ENCODE data around the gene UHRF2.
"Not testable (repeated sequence)": the region's sequence is repeated elsewhere in the genome, so short reads cannot be mapped to it uniquely, and the experiment has no call there.

UHRF2 gene

GRCh38 chr9:6522263-6522662, 109.3 kb downstream of the UHRF2 start:
- no peak overlapping the region for H3K27ac ChIP-seq
- TF ChIP-seq CTCF (IDR thresholded peaks at IDR 0.05) (no peak), ZFX (IDR thresholded peaks at IDR 0.05; ENCODE audit: borderline replicate concordance) (no peak)

GRCh38 chr9:6525326-6526045, 112.5 kb downstream of the UHRF2 start:
- TF ChIP-seq CTCF (IDR thresholded peaks at IDR 0.05): no peak
- no peak for TF ChIP-seq ZFX (IDR thresholded peaks at IDR 0.05; ENCODE audit: borderline replicate concordance)
- H3K27ac ChIP-seq: no peak overlapping the region

GRCh38 chr9:6535594-6535993, 122.6 kb downstream of the UHRF2 start:
- no peak for TF ChIP-seq ZFX (IDR thresholded peaks at IDR 0.05; ENCODE audit: borderline replicate concordance)
- no peak for TF ChIP-seq CTCF (IDR thresholded peaks at IDR 0.05)
- H3K27ac ChIP-seq: no peak overlapping the region

GRCh38 chr9:6538666-6539071, 125.7 kb downstream of the UHRF2 start:
- TF ChIP-seq CTCF (IDR thresholded peaks at IDR 0.05) (no peak), ZFX (IDR thresholded peaks at IDR 0.05; ENCODE audit: borderline replicate concordance) (no peak)
- no peak overlapping the region for H3K27ac ChIP-seq

- not testable (repeated sequence) for H3K27ac ChIP-seq
Measured at GRCh38 chr9:6542617-6543016, 129.6 kb downstream of the UHRF2 start.

- H3K27ac ChIP-seq: no peak overlapping the region
- TF ChIP-seq CTCF (IDR thresholded peaks at IDR 0.05) (no peak), ZFX (IDR thresholded peaks at IDR 0.05; ENCODE audit: borderline replicate concordance) (no peak)
Measured at GRCh38 chr9:6543204-6543603, 130.2 kb downstream of the UHRF2 start.

GRCh38 chr9:6545017-6545691, 132.2 kb downstream of the UHRF2 start:
- TF ChIP-seq CTCF (IDR thresholded peaks at IDR 0.05) (no peak), ZFX (IDR thresholded peaks at IDR 0.05; ENCODE audit: borderline replicate concordance) (no peak)
- H3K27ac ChIP-seq: no peak overlapping the region
